KOPT-K1 (cell line): ENCODE data around the gene ATG3.

ENCODE experiments used
- H3K27ac ChIP-seq: fragments of 200-600 bp; sonication (generic); 2 replicates; pipeline ENCODE4 v1.5.1; 2016; ENCODE audit warnings: antibody characterized with exemption, mild to moderate bottlenecking, low read depth, low read length; ENCODE audit not compliant: poor library complexity, severe bottlenecking
- H3K36me3 ChIP-seq: fragments of 200-600 bp; sonication (generic); 2 replicates; pipeline ENCODE4 v1.5.1; 2017; ENCODE audit warnings: antibody characterized with exemption, mild to moderate bottlenecking, low read length, moderate library complexity; ENCODE audit not compliant: insufficient read depth
- H3K9me3 ChIP-seq: fragments of 200-600 bp; sonication (generic); 2 replicates; pipeline ENCODE4 v1.5.1; 2017; ENCODE audit warnings: antibody characterized with exemption, low read length, mild to moderate bottlenecking; ENCODE audit not compliant: insufficient read depth, poor library complexity, severe bottlenecking

The ATG3 gene

DNA sequence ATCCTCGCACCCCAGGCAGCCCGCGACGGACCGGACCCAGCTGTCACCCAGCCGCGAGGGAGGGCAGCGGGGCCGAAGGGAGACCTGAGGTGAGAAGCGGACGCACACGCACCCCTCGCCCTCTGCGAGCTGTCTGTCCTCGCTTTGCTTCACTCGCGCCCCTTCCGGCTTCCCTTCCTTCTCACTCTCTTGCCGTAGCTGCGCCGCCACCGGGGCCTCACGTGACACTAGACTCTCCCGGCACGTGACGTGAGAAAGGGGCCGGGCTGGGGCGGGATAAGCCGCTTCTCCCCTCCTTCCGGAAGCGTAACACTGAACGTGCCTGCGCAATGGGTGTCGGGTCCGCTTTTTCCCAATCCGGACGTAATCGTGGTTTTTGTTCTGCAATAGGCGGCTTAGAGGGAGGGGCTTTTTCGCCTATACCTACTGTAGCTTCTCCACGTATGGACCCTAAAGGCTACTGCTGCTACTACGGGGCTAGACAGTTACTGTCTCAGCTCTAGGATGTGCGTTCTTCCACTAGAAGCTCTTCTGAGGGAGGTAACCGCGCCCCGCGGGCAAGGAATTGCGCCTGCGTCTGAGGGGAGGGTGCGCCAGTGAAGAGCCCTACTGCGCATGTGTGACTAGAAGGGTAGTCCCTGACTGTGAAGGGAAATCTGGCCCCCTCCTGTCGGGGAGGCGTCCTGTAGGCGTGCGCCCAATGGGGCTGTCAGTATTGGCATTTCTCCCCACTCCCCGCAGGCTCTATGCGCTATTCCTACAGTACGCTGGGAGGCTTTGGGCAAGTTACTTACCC, at the start of gene ATG3, which contains the start of gene SLC35A5:
Gene ATG3, minus strand, starts transcription at position 229 of the 796 bp plus-strand sequence. CDS start 434 bp downstream, outside the sequence.
Gene SLC35A5, plus strand, starts transcription at position 312 of the 796 bp plus-strand sequence. CDS start 1,359 bp downstream, outside the sequence.
- H3K27ac ChIP-seq: peak within 1 kb of the TSS; percentile 86
- H3K36me3 ChIP-seq: peaks cover 19% of the 10 kb centered on the region
- H3K9me3 ChIP-seq: no peaks in the 10 kb centered on the region

DNA sequence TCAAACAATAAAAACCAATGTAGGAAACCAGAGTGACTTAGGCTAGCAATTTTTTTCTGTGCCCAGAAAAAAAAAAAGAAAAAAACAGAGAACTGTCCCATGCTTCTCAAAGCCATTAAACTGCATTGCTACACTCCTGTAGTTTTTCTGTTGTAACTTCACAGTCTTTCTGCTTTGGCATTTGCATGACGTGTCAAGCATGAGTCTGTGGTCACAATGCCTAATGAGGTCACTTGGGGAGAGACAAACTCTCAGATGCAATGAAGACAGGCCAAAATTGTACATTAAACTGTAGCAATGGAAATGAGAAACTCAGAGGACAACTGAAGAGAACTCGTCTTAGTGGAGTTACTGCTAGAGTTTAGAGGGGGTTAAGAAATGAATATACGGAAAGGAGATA, 48.4 kb upstream of the ATG3 start:
- H3K27ac ChIP-seq: no peak overlapping the region
- H3K9me3 ChIP-seq: no peaks in the 10 kb centered on the region
- no peaks in the 10 kb centered on the region for H3K36me3 ChIP-seq

DNA sequence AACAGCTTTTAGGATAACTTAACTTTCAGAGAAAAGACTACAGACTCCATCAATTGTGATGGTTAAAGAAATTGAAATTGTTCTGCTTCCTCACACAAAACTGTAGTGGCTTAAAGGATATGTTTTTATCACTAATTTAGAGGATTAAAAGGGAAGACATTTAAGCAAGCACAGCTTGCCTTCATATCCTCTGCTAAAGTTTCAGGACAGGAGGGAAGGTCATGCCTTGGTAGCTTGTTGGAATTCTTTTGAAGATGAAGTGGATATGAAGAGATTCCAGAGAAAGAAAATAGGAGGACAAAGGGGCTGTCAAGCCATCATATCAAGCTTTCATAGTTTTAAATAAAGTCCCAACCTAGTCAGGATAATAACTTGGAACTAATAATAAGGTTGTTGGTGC, 46.1 kb upstream of the ATG3 start:
- no peaks in the 10 kb centered on the region for H3K9me3 ChIP-seq
- no peak overlapping the region for H3K27ac ChIP-seq
- H3K36me3 ChIP-seq: no peaks in the 10 kb centered on the region

DNA sequence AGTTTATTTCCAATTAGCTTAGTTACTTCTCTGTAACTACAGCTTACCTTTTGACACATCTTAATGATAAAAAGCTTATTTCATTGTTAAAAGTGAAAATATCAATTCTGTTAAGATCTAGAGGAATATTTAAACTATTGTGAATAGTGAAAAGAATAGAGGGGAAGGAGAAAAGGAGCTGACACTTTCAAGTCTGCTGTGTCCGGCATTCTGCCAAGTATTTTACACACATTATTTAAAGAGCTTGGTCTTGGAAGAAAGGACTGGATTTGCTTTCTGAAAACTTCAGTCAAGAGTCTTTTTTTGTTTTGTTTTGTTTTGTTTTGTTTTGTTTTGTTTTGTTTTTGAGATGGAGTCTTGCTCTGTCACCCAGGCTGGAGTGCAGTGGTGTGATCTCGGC, 44.3 kb upstream of the ATG3 start:
- no peak overlapping the region for H3K27ac ChIP-seq
- no peaks in the 10 kb centered on the region for H3K36me3 ChIP-seq
- no peaks in the 10 kb centered on the region for H3K9me3 ChIP-seq

DNA sequence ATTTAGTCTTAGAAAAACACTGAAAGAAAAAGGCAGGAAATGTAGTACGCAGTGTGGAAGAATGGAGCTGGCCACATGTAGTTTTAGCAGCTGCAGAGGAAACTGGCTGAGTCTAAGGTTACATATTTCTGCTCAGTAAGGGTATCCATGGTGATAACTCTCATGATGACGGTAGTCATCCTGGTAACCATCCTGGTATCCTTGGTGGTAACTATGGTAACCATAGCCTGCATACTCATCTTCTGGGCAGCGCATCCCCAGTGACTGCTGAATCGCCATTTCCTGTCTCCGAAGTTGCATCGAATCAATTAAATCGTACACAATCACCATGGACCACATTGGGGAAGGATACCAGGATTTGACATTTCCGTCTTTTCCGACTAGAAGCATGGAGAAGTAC, 43.5 kb upstream of the ATG3 start:
- H3K9me3 ChIP-seq: no peaks in the 10 kb centered on the region
- no peaks in the 10 kb centered on the region for H3K36me3 ChIP-seq
- no peak overlapping the region for H3K27ac ChIP-seq

DNA sequence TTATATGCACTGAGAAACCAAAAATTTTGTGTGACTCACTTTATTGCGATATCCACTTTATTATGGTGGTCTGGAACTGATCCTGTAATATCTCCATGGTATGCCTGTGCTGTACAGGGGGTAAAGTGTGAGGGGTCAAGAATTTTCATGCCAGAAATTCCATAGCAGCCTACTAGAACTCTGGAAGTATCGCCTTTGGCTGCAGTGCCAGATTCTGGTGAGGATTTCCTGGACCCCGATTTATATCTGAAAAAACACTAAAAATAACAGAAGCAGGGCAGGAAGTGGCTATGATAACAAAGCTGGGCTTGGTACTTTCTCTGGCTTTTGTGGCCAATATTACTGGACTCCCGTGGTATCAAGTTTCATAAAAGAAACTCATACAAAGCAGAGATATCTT, 42.8 kb upstream of the ATG3 start:
- no peaks in the 10 kb centered on the region for H3K36me3 ChIP-seq
- H3K9me3 ChIP-seq: no peaks in the 10 kb centered on the region
- no peak overlapping the region for H3K27ac ChIP-seq

DNA sequence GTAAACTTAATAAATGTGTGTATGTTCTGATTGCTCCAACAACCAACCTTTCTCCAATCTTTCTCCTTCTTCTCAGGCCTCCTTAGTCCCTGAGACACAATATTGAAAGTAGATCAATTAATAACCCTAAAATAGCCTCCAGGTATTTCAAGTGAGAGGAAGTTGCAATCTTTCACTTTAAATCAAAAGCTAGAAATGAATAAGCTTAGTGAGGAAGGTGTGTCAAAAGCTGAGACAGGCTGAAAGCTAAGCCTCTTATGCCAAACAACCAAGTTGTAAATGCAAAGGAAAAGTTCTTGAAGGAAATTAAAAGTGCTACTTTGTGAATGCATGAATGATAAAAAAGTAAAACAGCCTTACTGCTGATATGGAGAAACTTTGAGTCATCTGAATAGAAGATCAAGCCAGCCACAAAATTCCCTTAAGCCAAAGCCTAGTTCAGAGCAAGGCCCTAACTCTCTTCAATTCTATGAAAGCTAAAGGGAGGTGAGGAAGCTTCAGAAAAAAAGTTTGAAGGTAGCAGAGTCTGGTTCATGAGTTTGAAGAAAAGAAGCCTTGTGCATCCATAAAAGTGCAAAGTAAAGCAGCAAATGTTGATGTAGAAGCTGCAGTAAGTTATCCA, 40.6 kb upstream of the ATG3 start:
- Histone ChIP-seq H3K27ac (no peak overlapping the region), H3K9me3 (no peaks in the 10 kb centered on the region), H3K36me3 (no peaks in the 10 kb centered on the region)

DNA sequence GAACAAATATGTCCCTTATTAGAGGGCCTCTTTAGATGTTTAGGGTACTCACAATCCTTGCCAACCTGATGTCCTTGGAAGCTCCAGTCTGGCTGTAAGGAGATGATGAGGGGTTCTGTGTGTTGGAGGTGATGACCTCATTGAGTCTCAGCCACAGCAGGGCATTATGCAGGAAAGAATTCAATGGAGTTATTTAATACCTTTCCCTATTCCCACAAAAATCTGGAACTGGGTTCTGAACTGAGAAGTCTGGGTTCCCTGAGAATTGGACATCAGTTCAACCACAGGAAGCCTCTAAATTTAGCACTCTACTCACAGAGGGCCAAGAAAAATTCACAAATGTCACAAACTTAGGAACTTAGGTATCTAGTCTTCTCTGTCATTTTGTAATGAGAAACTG, 37.0 kb upstream of the ATG3 start:
- no peaks in the 10 kb centered on the region for H3K9me3 ChIP-seq
- H3K36me3 ChIP-seq: no peaks in the 10 kb centered on the region
- H3K27ac ChIP-seq: no peak overlapping the region

DNA sequence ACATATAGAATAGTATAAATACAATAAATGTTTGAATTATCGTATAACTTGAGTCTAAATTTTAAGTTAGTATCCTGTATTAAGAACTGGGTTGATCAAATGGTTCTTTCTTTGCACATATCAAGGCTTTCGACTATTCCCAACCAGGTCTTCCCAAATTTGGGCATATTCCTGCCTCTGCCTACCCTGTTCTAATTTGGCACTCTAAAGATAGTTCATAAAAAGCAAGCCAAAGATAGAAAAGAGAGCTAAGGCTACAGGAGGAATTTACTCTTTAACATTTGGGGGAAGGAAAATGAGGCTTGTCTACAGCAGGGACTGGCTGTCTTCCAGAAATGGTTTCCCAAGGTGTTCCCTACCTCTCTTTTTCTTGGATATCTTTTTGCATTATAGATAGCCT, 36.2 kb upstream of the ATG3 start:
- H3K36me3 ChIP-seq: no peaks in the 10 kb centered on the region; the same call in 1 of the 2 replicates
- H3K9me3 ChIP-seq: no peaks in the 10 kb centered on the region
- H3K27ac ChIP-seq: no peak overlapping the region

DNA sequence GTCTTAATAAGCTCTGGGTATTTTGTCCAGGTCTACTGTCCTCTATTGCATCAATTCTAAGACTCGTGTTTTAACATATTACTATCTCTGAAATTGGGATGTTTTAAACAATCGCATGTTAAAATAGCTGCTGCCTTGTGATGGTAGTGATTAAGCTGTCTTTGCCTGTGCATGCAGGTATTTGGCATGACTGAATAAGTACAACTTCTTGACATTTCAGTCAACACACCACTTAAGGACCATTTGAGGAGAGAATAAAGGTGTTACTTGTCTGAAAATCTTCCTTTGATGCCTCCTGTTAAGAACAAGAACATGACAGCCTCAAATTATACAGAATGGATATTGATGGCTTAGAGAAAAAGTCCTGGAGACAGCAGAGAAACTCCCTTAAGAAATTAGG, 33.1 kb upstream of the ATG3 start:
- Histone ChIP-seq H3K27ac (no peak overlapping the region), H3K36me3 (no peaks in the 10 kb centered on the region; the same call in 1 of the 2 replicates), H3K9me3 (no peaks in the 10 kb centered on the region)

DNA sequence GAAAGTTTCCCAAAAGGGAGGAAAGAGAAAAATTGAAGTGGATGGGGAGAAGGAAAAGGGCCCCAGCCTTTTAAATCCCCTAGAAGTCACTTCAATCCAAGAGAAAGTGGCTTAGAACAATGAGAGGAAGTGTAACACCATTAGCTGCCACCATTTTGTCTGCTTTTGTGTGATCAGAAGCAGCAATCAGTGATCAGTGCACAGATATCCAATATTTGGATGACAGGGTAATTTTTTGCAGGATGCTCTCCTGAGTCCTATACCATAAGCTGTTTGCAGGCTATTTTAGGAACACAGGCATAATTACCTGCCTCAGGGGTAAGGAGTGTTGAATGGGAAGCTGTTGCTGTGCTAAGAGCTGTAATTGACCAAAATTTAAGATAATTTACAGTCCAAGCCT, 31.5 kb upstream of the ATG3 start:
- no peak overlapping the region for H3K27ac ChIP-seq
- no peaks in the 10 kb centered on the region; the same call in 1 of the 2 replicates for H3K36me3 ChIP-seq
- H3K9me3 ChIP-seq: no peaks in the 10 kb centered on the region

DNA sequence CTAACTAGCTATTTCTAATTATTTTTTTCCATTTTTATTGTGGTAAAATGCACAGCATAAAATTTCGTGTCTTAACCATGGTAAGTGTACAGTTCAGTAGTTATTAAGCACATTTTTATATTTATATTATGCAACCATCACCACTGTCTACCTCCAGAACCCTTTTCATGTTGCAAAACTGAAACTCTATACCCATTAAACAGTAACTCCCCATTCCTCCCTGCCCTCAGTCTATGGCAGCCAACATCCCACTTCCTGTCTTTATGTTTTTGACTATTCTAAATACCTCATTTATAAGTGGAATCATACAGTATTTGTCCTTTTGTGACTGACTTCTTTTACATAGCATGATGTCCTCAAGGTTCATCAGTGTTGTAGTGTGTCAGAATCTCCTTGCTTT, 25.6 kb upstream of the ATG3 start:
- peaks cover 37% of the 10 kb centered on the region for H3K36me3 ChIP-seq

DNA sequence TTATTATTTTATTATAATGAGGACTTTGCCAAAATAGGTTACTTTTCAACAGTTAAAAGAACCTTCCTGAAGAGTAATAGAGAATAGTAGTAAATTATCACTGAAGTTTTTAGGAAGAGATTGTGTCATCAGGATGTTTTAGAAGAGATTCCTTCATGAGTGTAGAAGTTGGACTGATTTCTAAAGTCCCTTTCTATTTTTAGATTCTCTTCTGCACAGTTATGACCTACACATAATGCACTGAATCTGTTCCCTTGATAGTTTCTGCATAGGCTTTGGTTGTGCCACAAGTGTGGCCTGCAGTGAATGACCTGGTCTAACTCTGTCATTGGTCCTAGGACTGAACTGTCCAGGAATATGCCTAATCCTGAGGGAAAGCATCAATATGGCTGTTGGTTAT, 24.0 kb upstream of the ATG3 start:
- Histone ChIP-seq H3K36me3 (peaks cover 49% of the 10 kb centered on the region), H3K27ac (no peak overlapping the region), H3K9me3 (no peaks in the 10 kb centered on the region)

More for the DNA sequence above, 25.6 kb upstream of the ATG3 start:
- Histone ChIP-seq H3K9me3 (no peaks in the 10 kb centered on the region), H3K27ac (no peak overlapping the region)

DNA sequence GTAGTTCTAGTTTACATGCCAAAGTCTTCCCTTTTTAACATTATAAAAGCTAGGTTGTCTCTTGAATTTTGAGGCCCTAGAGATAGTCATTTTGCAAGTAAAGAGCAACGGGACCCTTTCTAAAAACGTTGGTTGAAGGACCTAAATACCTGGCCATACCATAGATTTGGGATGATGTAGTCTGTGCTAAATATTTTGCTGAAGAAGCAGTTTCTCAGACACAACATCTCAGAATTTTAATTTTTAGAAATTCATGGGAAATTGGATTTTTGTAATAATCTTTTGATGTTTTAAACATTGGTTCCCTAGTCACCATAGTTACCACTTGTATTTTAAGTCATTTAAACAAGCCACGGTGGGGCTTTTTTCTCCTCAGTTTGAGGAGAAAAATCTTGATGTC, 21.3 kb upstream of the ATG3 start:
- no peaks in the 10 kb centered on the region for H3K9me3 ChIP-seq

DNA sequence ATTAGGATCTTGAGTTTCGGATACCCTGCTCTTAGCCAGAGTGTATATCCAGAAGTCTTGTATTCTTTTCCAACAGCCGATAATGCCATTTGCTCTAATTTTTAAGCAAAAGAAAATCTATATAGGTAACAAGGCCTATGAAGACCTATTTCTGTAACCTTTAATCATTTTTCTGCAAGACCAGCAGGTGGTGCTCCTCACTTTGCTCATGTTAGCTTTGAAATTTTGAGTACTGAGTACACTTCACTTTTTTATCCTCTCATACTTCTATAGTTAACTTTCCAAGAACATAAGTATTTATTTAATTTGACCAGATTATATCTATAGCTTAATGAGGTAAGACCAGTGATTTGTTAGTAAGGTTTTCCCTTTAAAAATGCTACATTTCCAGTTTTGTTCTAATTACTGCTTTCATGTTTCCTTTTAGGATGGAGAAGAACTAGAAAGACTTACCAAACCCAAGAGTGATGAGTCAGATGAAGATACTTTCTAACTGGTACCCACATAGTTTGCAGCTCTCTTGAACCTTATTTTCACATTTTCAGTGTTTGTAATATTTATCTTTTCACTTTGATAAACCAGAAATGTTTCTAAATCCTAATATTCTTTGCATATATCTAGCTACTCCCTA, 20.6 kb upstream of the ATG3 start:
- Histone ChIP-seq H3K27ac (no peak overlapping the region), H3K36me3 (peaks cover 68% of the 10 kb centered on the region), H3K9me3 (no peaks in the 10 kb centered on the region)

More for the DNA sequence above, 21.3 kb upstream of the ATG3 start:
- peaks cover 68% of the 10 kb centered on the region for H3K36me3 ChIP-seq
- H3K27ac ChIP-seq: no peak overlapping the region
